Neural progenitor cell (in vitro differentiated cells): Measurements from ENCODE around the gene MYO1B.

Experiments
- CTCF ChIP-seq: fragments of 200-600 bp; sonication (generic); IDR thresholded peaks from 2 replicates; pipeline ENCODE4 v1.5.1; 2017; ENCODE audit warnings: antibody characterized with exemption, mild to moderate bottlenecking
- EZH2 ChIP-seq: fragments of 200-600 bp; sonication (generic); IDR thresholded peaks from 2 replicates; pipeline ENCODE4 v1.6.1; 2017; ENCODE audit warnings: antibody characterized with exemption, mild to moderate bottlenecking, moderate library complexity
- EZH2phosphoT487 ChIP-seq: fragments of 200-600 bp; sonication (generic); IDR thresholded peaks from 2 replicates; pipeline ENCODE4 v1.6.1; 2017; ENCODE audit warnings: antibody characterized with exemption

- TF ChIP-seq CTCF (no peak), EZH2phosphoT487 (no peak), EZH2 (no peak)
Observed at GRCh38 chr2:191264647-191265081, 19.5 kb downstream of the MYO1B start.
